Inferior parietal cortex (tissue), 1 donor: Measurements from ENCODE around the gene ZC3H8.
"Not testable (repeated sequence)": the region's sequence is repeated elsewhere in the genome, so short reads cannot be mapped to it uniquely, and the experiment has no call there.

Experiments
- DNase-seq: peaks from one replicate; pipeline ENCODE4 v3.0.0-alpha.2; 2016; ENCODE audit errors: extremely low spot score

The ZC3H8 gene

DNA sequence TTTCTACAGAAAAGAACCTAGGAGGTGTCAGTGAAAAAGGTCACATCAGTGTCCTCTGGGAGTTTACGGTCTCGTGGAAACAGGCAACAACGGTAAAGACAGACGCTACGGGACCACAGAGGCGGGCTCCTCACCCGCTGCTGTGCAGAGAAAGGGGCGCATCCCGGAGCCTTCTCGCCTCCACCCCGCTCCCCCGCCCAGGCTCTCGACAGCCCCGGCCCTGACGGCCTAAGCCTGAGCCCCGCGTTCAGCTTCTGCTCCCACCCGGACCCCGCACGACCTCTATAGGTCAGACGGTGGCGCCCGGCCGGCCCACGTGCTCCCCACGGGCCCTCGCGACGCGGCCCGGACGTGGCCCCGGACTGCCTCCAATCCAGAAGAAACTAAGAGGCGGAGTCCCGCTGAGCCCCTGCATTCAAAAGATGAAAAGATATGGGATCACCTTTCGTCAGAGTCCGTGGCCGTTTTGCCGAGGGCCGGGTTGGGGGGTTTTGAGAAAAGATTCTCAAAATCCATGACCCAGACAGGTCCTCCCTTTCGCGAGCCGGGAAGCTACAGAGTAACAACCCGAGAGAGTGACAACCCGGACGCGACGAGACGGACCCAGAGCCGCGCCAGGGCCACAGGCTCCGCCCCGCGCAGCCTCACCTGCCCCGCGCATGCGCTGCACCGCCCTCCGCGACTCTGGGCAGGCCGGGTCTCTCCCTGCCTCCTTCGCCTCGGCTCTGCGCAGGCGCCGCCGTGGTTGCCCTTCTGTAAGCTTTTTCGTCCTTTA, at the start of gene ZC3H8:
Gene ZC3H8, minus strand, starts transcription at position 577 of the 775 bp plus-strand sequence. Its CDS starts 61 bp downstream, at position 516.
- peak; percentile 92 for DNase-seq

- DNase-seq: no peak
These were observed 49.6 kb upstream of the ZC3H8 start for GRCh38 chr2:112304298-112304941.

DNA sequence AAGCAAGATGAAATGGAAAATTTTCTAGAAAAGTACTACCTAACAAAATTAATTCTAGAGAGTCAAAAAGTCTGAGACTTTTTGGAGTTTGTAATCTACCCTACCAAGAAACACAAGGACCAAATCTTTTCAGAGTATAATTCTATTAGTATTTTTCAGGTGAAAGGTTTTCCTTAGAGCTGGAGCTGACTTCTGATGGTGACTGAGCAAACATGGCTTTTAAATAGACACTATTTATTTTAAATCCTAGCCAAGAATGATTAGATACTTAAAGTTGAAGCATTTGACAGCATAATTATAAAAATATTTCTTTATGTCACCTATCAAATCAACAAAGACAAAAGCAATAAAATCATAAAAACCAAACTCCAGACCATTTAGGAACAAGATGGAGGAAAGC, 47.1 kb upstream of the ZC3H8 start:
- DNase-seq: no peak

DNA sequence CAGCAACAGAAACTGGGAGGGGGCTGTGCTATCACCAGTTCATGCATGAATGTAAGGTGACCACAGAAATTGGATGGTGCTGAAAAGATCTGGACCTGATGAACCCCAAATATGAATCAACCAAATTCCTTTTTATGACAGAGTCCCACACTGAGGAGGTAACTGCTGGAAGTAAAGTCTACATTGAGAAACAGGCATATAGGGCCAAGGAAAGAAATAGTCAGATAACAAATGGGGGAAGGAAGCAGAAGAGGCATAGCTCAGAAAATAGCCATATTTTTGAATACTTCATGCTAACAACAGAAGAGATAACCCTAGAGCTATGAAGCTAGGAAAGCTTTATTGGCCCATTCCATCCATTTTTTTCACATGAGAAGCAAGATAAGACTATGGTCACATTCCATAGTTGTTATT, 46.3 kb upstream of the ZC3H8 start:
- DNase-seq: no peak

DNA sequence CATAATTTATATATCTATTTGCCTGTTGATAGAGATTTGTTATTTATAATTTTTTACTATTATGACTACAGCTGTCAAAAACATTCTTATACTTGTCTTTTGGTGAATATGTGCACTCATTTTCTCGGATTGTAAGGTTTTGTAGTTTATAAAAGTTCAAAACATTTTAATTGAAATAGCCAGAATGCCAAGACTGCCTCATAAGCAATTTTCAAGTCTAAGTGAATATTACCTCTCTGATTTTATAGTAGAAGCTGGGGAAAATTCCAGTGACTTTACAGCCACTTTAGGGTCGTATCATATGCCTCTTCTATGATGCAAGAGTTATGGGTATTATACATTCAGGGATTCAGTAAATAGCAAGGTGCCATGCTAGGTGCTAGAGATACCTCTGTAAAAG, 41.6 kb upstream of the ZC3H8 start:
- no peak for DNase-seq

- no peak for DNase-seq
These were observed 40.7 kb upstream of the ZC3H8 start for GRCh38 chr2:112295407-112296078.

- DNase-seq: no peak
These were observed 39.0 kb upstream of the ZC3H8 start for GRCh38 chr2:112293636-112294401.

DNA sequence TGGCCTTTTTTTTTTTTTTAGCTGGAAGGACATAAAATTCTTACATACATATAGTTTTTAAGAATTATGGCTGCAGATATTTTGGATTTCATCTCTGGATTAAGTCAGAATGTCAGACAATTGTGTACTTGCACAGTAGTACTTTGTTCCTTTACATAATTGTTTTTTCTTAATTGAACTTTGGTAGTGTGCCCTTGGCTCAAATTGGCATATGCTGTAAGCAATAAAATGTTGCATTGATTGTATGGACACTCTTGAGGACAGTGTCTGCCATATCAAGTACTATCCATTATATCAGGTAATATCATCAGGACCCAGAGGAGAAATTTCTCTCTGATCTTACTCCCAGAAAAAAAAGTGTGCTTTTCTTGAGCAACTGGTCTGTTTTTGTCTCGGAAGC, 35.8 kb upstream of the ZC3H8 start:
- DNase-seq: no peak

GRCh38 chr2:112290088-112290487, 35.2 kb upstream of the ZC3H8 start:
- DNase-seq: no peak

- DNase-seq: not testable (repeated sequence)
These were observed 28.7 kb upstream of the ZC3H8 start for GRCh38 chr2:112283535-112283934.

GRCh38 chr2:112282066-112282465, 27.2 kb upstream of the ZC3H8 start:
- not testable (repeated sequence) for DNase-seq

DNA sequence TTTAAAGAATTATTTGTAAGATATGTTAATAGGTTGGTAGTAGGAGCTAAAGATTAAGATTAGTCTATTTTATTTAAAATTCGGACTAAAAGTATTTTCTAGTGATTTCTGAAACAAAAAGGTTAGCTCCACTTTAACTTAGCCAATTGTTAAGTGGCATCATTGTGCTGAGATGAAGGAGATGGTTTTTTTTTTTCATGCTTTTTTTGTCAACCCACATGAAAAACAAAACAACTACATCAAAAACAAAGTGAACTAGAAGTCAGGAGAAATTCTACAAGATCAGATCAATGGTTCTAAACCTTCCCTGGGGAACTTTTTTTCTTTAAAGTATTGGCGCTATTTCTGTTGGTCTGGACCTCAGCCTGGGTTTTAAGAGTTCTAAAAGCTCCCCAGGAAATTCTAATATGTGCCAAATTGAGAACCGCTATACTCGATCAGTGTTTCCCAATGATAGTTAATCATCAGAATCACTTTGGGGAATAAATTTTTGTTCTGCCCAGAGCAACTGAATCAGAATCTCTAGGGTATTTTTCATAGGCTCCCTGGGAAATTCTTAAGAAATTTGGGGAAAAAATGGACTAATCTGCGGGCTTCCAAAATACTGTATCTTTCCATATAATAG, 22.9 kb upstream of the ZC3H8 start:
- no peak for DNase-seq

DNA sequence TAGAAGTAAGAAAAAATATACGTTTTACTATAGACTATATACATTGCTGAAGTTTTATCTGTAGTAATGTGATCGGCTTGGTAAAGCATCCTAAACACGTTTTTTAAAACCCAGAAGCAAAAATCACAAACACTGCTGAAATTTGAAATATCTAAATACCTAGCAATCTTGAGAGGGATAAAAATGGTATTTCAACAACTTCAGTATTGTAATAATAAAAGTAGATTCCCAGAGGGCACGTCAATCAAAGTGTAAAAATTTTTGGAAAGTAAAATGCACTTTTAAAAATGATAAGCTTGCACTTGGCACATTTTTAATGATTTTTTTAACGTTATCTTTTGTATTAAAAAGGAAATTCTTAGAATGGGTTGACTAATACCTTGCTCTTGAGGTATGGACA, 22.1 kb upstream of the ZC3H8 start:
- DNase-seq: no peak

GRCh38 chr2:112275887-112276773, 21.3 kb upstream of the ZC3H8 start:
- peak; percentile 79 for DNase-seq

DNA sequence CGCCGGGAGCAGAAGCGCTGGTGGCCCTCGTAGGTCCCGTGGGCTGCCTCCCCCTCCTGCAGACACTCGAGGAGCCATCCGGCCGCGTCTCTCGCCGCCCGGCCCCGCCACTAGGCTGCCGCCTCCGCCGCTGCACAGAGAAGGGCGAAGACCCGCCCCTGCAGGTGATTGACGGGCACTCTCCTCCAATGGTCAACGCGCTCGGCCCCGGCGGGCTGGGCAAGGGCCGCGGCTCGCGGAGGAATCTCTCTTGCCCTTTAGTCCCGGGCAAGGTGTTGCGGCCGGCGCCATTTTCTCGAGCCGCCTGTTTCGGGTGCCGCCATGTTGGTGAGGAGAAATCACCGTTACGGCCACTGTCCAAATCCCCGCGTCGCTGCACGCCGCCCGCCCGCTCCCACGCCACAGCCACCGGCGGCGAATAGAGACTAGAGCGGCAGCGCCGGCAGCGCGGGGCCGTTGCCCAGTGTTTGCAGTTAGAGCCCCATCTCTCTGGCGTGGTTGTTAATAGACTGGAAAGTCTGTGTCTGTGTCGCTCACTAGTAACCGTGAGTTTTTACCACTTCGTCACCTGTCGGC, 20.6 kb upstream of the ZC3H8 start, which contains the start of gene ZC3H6:
Gene ZC3H6, plus strand, starts transcription at position 287 of the 576 bp plus-strand sequence. CDS start 398 bp downstream, outside the sequence.
- peak; percentile 98 for DNase-seq

DNA sequence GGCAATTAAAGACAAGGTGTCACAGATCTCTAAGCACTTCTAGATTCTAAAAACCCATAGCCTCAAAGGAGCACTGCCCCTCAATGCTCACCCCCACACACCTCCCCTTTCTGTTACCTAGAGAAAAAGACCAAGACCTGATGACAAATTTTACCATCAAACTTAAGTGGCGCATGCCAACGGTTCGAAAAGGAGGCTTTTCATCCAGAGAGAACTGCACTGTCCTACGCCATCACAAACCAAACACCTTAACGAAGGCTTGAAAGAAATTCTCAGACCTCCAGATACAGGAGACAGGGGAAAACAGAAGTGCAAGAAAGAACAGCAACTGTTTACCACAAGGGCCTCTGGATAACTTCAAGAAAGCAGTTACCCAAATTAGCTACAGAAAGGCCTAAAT, 18.5 kb upstream of the ZC3H8 start:
- no peak for DNase-seq

DNA sequence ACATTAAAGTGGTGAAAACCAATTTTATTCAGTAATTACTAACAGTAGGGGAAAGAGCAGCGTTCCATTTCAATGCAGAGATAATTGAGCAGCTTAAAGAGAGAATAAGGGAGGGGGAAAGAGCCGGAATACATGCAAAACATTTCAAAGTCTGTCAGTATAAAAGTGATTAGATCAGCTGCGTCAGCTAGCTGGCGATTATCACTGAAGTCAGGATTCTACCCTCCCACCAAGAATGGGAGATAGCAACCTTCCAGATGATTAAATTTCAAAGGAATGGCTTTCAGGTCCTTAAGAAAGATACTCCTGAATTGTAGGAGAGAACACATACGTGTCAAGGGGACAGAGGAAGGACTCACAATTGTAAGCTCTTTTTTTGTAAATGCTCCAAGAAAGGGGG, 17.8 kb upstream of the ZC3H8 start:
- no peak for DNase-seq

- DNase-seq: no peak
These were observed 13.7 kb upstream of the ZC3H8 start for GRCh38 chr2:112268547-112268946.

DNA sequence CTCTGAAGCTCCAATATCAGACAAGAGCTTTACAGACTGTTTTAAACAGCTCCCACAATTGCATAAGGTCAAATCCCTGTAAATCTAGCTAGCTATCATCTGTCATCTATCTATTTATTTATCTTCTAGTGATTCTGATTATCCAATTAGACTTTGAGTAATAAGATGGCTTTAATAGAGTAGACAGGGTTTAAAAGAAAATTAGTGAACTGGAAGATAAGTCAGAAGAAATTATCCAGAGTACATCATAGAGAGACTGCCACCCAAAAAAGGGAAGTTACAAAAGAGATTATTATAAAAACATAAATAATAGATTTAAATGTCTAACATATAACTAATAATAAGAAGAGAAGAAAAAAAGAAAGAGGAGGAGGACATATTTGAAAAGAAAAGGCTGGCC, 8.0 kb upstream of the ZC3H8 start:
- no peak for DNase-seq

DNA sequence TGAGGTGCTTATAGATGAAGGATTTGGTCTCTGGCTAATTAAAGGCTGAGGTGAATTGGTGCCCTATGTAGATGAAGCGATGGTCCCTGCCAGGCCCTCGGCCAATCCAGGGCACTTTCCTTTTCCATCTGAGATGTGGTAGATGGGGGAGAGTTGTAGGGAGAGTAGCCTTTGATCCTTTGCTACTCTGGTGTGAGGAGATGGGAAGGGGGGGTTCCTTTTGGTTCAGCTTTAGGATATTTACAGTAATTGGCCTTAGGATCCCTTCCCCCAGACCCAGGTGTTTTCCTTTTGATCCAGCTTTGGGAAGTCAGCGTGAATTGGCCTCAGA, 5.4 kb upstream of the ZC3H8 start:
- DNase-seq: no peak
